ENCODE data around the gene EBF4. TPM values are rescaled to one million over a fixed set of nuclear protein-coding genes. Genes with fewer than 3 reads are reported as not detected.
A peak's percentile ranks its signal among the peaks of the same experiment; 100 is the strongest.
"Not testable (repeated sequence)": the region's sequence is repeated elsewhere in the genome, so short reads cannot be mapped to it uniquely, and the experiment has no call there.

EBF4 gene
- total RNA-seq, 1 donor from 2014 or later = 15.3 TPM

DNA sequence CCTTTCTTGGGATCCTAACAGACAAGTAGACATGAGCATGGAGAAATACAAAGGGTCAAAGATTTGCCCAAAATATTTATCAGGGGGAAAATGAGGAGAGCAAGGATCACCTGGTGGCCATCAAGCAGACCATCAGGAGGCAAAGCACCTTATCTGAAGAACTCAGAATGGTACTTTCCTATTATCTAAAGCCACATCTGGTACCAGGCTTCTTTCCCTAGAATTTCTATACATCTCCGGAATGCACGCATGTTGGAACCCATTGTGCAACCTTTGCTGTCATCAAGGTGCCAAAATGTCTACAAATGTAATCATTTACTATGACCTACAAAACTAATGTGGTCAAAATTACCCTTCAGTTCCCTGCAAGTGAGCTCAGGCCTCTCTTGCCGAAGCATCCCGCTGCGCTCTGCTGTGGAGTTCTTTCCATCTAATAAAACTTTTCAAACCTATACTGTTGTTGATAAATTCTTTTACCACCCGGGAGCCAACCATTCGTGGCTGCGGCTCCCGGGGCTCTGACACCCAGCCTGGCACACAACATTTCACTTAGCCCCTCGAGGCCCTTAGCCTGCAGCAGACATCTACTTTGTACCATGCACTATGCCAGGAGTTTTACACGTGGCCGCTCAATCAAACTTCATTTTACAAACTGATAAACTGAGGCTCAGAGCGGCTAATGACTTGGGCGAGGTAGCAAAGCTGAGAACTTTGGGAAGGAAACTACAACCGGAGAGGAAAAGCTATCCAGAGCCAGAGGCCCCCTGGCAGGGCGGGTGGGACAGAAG lies 111.7 kb downstream of the EBF4 start:
- no peak for ATAC-seq
- no peak overlapping the region for H3K27ac ChIP-seq
- peaks cover 22% of the 10 kb centered on the region for H3K4me1 ChIP-seq
- H3K4me3 ChIP-seq = no peak overlapping the region
- H3K27me3 ChIP-seq (ENCODE audit: low read depth) = peaks cover 87% of the 10 kb centered on the region
- TF ChIP-seq, protein P1, sequence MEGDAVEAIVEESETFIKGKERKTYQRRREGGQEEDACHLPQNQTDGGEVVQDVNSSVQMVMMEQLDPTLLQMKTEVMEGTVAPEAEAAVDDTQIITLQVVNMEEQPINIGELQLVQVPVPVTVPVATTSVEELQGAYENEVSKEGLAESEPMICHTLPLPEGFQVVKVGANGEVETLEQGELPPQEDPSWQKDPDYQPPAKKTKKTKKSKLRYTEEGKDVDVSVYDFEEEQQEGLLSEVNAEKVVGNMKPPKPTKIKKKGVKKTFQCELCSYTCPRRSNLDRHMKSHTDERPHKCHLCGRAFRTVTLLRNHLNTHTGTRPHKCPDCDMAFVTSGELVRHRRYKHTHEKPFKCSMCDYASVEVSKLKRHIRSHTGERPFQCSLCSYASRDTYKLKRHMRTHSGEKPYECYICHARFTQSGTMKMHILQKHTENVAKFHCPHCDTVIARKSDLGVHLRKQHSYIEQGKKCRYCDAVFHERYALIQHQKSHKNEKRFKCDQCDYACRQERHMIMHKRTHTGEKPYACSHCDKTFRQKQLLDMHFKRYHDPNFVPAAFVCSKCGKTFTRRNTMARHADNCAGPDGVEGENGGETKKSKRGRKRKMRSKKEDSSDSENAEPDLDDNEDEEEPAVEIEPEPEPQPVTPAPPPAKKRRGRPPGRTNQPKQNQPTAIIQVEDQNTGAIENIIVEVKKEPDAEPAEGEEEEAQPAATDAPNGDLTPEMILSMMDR (IDR thresholded peaks at IDR 0.05) = no peak
- intact Hi-C loops (cut with DNase I) = no loop called here
- H3K9me3 ChIP-seq = no peaks in the 10 kb centered on the region
- DNase-seq = no peak
- no peaks in the 10 kb centered on the region for H3K36me3 ChIP-seq

GRCh38 chr20:2804852-2805688 lies 112.5 kb downstream of the EBF4 start:
- H3K9me3 ChIP-seq = no peaks in the 10 kb centered on the region
- ATAC-seq (peak; percentile 33 to 48), DNase-seq (no peak)
- peaks cover 79% of the 10 kb centered on the region for H3K27me3 ChIP-seq (ENCODE audit: low read depth)
- intact Hi-C loops (cut with DNase I) = no loop called here
- peaks cover 15% of the 10 kb centered on the region for H3K4me1 ChIP-seq
- H3K27ac ChIP-seq = no peak overlapping the region
- no peaks in the 10 kb centered on the region for H3K36me3 ChIP-seq
- H3K4me3 ChIP-seq = no peak overlapping the region
- TF ChIP-seq, protein P1 (IDR thresholded peaks at IDR 0.05) = no peak

GRCh38 chr20:2805689-2806350 lies 113.2 kb downstream of the EBF4 start:
- DNase-seq (no peak), ATAC-seq (peak in 1 of 2 donors; percentile 36)
- peaks cover 8% of the 10 kb centered on the region for H3K4me1 ChIP-seq
- no peak overlapping the region for H3K27ac ChIP-seq
- no peaks in the 10 kb centered on the region for H3K36me3 ChIP-seq
- TF ChIP-seq, protein P1 (IDR thresholded peaks at IDR 0.05) = no peak
- no peak overlapping the region for H3K4me3 ChIP-seq
- intact Hi-C loops (cut with DNase I) = no loop called here
- peaks cover 71% of the 10 kb centered on the region for H3K27me3 ChIP-seq (ENCODE audit: low read depth)
- no peaks in the 10 kb centered on the region for H3K9me3 ChIP-seq

DNA sequence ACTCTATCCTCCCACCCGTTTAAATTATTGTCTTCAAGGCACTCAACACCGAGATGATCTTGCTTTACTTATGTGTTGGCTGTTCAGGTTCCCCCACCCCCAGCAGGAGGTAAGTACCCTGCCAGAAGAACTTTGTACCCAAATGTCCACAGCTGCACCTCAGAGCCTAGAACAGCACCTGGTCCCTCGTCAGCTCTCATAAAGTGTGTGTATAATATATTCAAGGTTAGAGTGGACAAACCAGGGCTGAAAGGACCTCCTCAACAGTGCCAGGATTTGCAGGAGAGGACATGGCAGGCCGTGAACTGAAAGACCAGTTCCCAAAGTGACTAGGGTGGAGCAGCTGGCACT lies 113.7 kb downstream of the EBF4 start:
- peaks cover 66% of the 10 kb centered on the region for H3K27me3 ChIP-seq (ENCODE audit: low read depth)
- H3K36me3 ChIP-seq = no peaks in the 10 kb centered on the region
- no peak overlapping the region for H3K27ac ChIP-seq
- no peak for DNase-seq
- intact Hi-C loops (cut with DNase I) = no loop called here
- TF ChIP-seq, protein P1 (IDR thresholded peaks at IDR 0.05) = no peak
- peaks cover 2% of the 10 kb centered on the region for H3K4me1 ChIP-seq
- no peak for ATAC-seq
- H3K4me3 ChIP-seq = no peak overlapping the region
- no peaks in the 10 kb centered on the region for H3K9me3 ChIP-seq

DNA sequence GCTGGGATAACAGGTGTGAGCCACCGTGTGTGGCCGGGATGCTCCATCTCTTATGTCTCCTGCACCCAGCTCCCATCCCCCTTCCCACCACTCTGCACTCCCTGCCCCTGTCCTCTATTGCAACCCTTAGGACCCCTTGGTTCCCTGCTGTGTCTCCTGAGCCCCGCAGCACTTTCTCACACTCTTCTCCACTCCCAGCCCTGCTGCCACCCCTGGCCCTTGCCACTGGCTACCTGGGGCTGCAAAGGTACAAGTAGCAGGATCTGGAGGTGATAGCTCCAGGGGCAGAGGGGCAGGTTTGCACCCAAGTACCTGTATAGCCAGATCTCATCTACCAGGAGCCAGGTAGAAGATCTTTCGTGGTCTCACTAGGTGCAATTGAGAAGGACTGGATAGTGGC lies 114.4 kb downstream of the EBF4 start:
- no peaks in the 10 kb centered on the region for H3K9me3 ChIP-seq
- DNase-seq (no peak), ATAC-seq (peak in 1 of 2 donors; percentile 17)
- no peak overlapping the region for H3K27ac ChIP-seq
- no peak overlapping the region for H3K4me3 ChIP-seq
- no peaks in the 10 kb centered on the region for H3K4me1 ChIP-seq
- H3K36me3 ChIP-seq = no peaks in the 10 kb centered on the region
- TF ChIP-seq, protein P1 (IDR thresholded peaks at IDR 0.05) = no peak
- intact Hi-C loops (cut with DNase I) = no loop called here
- H3K27me3 ChIP-seq (ENCODE audit: low read depth) = peaks cover 59% of the 10 kb centered on the region

DNA sequence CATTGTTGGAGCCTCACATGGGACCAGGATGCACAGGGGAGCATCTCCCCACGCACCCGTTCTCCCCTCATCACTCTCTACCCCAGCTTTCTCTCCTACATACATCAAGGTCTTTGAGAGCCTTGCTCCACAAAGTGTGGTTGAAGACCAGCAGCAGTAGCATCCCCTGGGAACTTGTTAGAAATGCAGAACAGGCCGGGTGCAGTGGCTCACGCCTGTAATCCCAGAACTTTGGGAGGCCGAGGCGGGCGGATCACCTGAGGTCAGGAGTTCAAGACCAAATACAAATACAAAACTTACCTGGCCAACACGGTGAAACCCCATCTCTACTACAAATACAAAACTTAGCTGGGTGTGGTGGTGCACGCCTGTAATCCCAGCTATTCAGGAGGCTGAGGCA lies 115.3 kb downstream of the EBF4 start:
- H3K27me3 ChIP-seq (ENCODE audit: low read depth) = peaks cover 50% of the 10 kb centered on the region
- intact Hi-C loops (cut with DNase I); H3K4me3 ChIP-seq; H3K4me1 ChIP-seq; H3K36me3 ChIP-seq; H3K27ac ChIP-seq; H3K9me3 ChIP-seq; ATAC-seq; DNase-seq: not testable (repeated sequence)
